Liver (tissue), 3 donors: ENCODE measurements around the gene USP25.

Experiments
- CTCF ChIP-seq: fragments of 150-350 bp; IDR thresholded peaks from 2 replicates; pipeline ENCODE4 v1.5.1; 2017; ENCODE audit warnings: improper control_type of control experiment, low read depth, low read length; ENCODE audit not compliant: missing input control
- GABPA ChIP-seq, 2 donors: IDR thresholded peaks in 1 of 2; conservative IDR thresholded peaks in 1 of 2; 2 replicates each; pipeline ENCODE4 v1.6.1; 2016; ENCODE audit warnings: antibody characterized with exemption in 2 of 2, mild to moderate bottlenecking in 1 of 2, moderate library complexity in 1 of 2
- MAX ChIP-seq: IDR thresholded peaks from 2 replicates; pipeline ENCODE4 v1.6.1; 2016; ENCODE audit warnings: antibody characterized with exemption
- SP1 ChIP-seq: IDR thresholded peaks from 2 replicates; pipeline ENCODE4 v1.6.1; 2018; ENCODE audit warnings: antibody characterized with exemption, mild to moderate bottlenecking
- donor health status: healthy.
- donor health status: healthy.

GRCh38 chr21:15809065-15809464 lies 79.3 kb downstream of the USP25 start:
- no peak for TF ChIP-seq CTCF
- TF ChIP-seq SP1: no peak
- TF ChIP-seq MAX: no peak
- TF ChIP-seq GABPA (IDR thresholded peaks at IDR 0.05 in 1 of 2, conservative IDR thresholded peaks at IDR 0.05 in 1 of 2): no peak
